NCI-H2196 treated with DMSO at 0.1 percent for 48 hours (cell line): ENCODE data around the gene CACNA2D2.

Source experiments
- DNase-seq: peaks from one replicate; lab custom pipeline; 2025; ENCODE audit not compliant: unreplicated experiment; lab: John Stamatoyannopoulos, UW

The CACNA2D2 gene

DNA sequence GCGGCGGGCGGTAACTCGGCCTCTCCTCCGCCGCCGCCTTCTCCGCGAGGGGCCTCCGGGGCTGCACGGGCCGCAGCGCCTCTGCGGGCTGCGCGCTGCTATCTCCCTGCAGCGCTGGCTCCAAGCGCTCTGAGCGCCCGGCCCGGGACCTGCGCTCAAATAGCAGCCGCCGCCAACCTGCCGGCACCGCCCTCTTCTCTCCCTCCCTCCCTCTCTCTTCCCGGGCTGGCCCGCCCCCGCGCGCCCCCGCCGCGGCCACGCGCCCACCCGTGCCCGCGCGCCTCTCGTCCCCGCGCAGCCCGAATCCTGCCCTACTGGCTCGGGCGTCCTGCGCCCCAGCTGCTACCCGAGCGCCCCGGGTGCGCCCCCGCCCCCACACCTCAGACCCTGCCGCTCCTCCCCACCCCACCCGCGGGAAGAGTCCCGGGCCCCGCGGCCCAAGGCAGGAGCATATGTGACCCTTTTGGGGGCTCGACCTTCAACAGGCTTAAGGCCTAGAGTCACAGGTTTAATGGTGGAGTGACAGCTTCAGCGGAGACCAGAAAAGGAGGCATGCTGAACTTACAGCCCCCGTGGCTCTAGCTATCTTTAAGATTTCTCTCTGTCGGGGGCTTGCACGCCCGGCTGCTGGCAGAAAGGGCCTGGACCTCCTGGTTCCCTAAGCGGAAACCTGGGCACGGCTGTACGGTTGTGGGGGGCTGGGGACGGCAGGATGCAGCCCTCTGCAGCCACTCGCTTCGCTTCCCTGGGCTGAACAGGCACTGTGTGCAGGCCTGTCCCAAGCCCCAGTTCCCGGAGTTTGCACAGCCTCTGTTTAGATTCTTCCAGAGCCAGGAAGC lies at the start of gene CACNA2D2:
Gene CACNA2D2, minus strand, starts transcription at position 131 of the 839 bp plus-strand sequence. CDS start 211 bp downstream, outside the sequence.
- peak; percentile 23 for DNase-seq

DNA sequence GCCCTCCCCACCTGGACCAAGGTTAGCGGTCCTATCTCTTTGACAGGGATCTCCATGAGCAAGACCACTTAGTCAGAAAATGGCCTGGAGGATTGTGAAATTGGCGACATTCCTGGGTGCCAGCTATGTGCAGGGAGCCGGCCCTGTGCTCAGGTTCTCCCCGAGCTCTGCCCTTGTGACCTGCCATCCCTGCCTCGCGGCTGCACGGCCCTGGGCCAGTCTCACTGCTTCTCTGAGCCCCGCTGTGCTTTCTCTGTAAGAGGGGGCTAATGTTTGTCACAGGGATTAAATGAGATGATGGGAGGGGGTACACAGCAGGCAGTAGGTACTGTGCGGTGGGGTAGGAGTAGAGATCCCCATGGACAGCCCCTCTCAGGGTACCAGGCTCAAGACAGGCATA lies 49.2 kb upstream of the CACNA2D2 start:
- DNase-seq, result no peak

DNA sequence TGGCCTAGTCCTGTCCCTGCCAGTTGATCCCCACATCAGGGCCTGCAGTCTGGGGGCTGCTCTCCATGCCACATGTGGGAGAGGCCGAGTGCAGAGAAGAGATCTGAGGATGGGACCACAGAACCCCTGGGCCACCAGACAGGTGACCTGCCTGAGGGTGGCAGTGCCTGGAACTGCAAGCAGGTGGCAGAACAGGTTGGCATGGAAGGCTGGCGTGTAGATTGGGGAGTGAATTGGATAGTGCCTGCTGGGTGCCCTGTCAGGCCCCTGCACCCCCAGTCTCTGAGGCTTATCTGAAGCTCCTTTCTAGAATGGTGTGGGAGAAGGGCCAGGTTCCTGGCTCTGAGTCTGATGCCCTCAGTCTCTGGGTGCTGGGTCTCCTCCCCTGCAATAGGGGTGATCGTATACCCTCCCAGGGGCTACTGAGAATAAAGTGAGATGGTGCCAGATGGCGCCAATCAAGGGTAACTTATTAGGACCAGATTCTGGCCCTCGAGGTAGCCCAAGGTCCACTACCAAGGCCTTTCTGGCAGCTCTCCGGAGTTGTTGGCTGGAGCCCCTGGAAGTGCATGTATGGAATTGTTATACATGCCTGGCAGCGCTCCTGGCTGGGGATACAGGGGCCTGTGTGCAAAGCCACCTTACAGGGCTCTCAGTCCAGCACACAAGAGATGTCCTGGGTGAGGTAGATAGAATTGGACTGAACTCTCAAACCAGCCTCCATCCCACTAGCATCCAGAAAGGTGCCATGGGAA lies 48.4 kb upstream of the CACNA2D2 start:
- DNase-seq, result no peak

DNA sequence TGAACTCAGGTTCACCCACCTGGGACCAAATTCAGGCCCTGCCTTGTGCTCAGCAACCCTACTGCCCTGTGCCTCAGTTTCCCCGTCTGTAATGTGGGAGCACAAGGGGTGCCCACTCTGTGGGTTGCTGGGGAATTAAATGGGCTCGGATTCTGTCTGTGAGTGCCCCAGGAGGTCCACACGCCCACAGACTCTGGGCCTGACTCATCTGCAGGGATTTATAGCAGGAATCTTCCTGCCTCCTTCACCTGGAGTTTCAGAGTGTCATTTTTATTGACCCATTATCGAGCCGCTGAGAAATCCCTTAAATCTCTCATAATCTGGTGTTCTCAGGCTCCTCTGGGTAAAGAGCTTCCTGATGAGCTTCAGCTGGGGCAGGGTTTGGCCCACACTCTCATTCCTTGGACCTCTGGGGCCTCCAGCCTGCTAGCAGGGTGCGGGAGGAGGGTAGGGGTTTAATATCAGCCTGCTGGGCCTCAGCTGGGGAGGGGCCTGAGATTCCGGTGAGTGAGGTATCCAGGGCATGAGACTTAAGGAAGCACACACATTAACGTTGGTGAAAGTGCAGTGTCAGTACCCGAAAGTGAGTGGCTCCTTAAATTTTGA lies 47.7 kb upstream of the CACNA2D2 start:
- DNase-seq, result no peak

DNA sequence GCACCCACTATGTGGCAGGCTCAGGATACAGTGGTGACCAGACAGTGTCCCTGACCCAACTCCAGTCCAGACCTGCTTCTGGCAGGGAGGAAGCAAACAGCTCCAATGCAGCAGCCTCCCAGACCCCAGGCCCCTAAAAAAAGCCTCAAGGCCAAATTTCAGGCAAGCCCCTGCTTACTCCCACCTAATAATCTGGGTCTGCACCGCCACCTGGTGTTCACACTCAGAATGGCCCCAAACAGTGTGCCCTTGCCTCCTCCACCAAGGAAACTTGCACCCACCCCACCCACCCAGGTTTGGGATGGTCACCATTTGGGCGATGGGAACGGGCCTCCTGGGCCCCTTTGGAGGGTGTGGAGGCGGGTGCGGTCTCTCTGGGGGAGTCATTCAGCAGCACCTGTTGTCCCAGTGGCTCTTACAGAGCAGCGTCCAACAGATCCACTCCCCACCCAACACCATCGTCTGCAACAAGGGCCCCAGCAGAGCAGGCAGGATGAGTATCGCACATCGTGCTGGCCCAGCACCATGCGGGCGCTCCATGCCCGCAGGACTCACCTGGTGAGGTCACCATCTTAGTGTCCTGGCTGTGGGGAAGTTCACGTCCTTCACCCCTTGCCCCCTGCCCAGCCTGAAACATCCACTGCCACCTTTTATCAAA lies 46.8 kb upstream of the CACNA2D2 start:
- DNase-seq, result no peak

DNA sequence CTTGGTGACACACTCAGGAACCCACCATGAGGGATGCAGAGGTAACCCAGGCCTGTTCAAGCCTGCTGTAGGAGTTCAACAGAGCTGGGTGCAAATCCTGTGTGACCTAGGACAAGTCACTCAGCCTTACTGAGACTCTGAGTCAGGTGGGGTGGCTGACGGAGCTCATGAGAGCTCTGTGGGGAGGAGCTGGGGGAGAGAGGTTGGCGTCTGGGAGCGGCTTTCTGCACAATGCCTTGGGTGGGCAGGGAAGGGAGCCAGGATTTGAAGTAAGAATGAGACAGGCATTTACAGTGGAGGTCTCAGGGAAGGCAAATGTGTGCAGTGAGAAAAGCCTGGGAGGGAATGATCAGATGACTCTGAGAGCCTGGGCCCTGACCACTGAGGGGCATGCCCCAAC lies 45.8 kb upstream of the CACNA2D2 start:
- no peak for DNase-seq

DNA sequence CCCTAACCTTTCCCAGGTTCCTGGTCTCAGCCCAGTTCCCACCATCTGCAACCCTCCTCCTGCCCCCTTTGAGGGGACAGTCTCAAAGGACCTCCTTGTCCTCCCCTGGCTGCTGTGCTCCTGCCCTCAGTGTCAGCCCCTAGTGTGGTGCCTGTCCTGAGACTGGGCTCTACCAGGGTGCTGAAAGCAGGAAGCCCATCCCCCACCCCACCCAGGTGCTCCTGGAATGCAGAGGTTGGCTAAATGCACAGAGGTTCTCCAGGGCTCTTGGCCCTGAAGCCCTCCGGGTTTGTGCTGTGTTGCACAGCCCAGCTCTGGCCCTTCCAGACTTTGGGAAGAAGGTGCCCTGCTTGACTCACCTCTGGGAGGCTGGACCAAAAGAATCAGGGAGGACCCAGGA lies 42.3 kb upstream of the CACNA2D2 start:
- DNase-seq, result no peak

DNA sequence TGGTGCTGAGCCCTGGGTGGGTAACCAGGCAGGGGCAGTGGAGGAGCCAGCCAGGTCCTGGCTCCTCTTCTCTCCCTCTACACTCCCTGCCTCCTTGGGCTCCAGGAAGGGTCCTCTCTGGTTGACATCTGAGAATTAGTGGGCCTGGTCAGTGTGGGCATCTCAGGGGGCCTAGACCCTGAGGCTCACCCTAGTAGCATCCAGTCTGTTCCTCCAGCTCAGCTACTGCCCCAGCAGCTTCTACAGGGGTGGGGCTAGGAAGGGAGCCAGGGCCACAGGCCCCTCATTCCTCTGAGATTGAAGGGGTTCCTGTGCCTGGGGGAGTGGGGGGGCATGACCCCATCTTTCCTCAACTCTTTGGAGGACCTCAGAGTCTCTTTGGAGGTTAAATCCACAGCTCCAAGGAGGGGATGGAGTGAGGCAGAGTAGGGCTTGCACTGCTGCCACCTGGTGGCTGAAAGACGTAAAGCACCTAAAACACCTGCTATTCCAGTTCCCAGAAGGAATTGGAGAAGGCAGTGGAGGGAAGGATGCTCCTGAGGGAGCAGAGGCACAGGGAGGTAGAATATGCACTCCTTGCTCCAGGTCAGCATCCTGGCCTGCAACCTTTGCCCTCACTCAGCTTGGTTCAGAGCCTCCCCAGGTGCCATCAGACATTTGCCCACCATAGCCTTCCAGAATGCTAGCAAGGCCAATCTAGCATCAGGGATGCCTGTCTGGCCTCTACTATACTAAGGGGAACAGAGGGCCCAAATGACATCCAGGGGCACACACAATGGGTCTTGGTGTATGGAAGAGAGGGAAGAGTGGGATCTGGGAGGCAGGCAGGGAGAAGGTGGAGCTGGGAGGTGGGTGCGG lies 39.0 kb upstream of the CACNA2D2 start:
- no peak for DNase-seq

DNA sequence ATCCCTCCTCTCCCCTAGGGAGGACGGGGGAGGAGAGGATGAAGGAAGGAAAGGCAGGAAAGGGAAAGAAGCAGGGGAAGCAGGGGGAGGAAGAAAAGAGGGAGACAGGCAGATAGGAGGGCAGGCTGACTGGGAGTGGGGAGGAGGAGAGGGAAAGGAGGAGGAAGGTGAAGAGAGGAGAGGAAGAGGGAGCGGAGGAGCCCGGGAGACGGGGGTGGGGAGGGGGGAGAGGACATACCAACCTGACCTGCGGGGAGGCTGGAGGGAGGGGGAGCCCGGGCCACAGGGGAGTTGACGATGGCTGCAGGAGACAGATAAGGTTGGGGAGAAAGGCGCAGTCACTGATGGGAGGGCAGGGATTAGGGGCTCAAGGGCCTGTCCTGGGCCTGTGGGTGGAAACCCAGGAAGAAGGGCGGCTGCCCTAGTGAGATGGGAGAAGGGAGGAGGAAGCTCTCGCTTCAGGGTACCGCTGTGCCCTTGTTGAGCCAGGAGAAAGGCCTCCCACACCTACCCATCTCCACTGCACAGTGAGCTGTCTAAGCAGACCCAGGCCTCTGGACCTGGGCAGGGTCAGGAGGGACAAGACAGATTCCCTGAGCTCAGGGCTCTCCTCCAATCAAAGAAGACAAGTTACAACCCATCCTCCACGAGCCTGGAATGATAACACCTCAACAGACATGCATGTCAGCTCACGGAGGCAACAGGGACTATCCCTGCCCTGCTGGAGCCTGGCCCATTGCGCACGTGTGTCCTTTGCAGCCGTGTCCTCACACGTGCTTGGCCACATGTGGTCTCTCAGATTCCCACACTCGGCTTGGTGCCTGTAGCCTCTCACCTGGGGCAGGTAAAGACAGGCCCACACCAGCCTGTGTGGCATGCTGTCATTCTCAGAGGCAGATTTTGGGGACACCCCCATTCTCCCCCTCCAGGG lies 36.2 kb upstream of the CACNA2D2 start:
- no peak for DNase-seq

DNA sequence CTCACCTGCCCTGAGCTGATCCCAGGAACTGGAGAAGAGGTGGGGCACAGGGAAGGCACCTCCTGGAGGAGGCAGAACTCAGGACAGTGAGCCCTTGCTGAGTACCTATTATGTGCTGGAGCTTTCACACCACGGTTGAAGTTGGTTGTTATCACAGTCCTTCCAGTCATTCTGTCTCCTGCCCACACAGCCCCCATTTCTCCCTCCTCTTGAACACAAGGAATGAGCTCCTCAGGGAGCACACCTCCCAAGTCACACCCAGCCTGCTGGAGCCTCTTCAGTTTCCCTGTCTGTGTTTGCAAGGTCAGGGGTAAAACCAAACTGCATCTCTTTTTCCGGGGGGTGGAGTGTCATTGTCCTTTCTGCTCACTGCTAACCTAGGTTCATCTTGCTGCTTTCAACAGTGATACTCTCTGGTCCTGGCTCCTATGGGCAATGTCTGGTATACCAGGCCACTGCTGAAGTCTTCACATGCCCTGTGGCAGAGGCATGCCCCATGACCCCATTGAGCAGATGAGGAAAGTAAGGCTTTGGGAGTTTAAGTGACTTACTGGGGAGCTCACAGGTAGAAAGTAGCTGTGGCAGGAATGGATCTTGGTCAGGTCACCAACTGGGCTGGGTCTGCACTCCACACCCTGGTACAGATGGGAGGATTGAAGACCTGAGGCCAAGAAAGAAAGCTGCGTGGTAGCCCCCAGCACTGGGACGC lies 34.1 kb upstream of the CACNA2D2 start:
- DNase-seq, result no peak

DNA sequence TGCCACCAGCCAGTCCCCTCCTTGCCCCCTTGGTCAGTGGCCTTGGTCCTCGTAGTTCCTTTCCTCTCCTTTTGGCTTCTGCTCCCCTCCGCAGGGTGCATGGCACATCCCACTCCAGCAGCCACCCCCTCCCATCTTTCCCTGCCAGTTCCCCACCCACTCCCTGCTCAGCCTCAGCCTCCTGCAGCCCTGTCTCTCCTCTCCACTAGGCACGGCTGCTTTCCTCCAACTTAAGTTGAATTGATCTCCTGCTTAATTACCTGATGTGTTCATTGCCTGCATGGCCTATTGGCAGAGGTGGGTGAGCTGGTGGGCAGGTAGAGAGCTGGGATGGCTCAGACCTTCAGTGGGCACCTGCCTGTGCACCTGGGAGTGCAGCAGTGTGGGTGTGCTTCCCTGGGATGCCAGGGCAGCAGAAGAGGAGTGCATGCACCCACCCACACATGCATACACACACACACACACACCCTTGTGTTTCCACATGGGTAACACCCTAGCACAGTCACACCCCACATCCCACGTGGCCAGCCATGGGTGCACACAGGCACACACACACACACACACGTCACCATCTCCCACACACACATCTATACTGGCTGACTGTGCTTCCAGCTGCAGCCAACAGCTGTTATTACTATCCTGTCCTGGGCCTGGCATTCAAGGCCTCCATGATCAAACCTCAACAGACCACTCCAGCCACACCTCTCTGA lies 33.2 kb upstream of the CACNA2D2 start:
- DNase-seq, result no peak

DNA sequence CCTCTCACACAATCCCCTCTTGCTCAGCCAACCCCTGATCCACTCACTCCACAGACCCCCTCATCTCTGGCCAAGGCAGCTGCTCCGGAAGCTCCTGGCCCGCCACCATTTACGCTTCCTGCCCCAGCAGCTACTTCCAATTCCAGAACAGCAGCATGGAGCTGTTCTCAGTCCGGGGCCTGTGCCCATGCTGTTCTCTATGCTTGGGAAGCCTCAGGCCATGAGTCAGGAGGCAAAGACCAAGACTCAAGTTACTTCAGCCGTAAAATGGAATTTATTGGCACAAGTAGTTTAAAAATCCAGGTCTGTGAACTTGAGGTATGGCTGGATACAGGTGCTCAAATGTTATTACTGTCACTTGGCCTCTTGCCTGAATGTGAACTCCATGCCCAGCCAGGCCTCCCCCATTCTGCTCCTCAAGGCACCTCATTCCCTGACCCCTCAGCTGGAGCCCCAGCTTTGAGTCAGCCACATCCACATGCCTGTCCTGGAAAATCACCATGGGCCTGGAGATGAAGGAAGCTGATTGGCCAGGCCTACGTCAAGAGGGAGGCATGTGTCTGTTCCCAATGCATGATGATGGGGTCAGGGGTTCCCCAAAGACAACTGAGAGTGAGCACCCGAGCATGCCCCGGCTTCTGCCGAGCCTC lies 31.4 kb upstream of the CACNA2D2 start:
- DNase-seq, result no peak

DNA sequence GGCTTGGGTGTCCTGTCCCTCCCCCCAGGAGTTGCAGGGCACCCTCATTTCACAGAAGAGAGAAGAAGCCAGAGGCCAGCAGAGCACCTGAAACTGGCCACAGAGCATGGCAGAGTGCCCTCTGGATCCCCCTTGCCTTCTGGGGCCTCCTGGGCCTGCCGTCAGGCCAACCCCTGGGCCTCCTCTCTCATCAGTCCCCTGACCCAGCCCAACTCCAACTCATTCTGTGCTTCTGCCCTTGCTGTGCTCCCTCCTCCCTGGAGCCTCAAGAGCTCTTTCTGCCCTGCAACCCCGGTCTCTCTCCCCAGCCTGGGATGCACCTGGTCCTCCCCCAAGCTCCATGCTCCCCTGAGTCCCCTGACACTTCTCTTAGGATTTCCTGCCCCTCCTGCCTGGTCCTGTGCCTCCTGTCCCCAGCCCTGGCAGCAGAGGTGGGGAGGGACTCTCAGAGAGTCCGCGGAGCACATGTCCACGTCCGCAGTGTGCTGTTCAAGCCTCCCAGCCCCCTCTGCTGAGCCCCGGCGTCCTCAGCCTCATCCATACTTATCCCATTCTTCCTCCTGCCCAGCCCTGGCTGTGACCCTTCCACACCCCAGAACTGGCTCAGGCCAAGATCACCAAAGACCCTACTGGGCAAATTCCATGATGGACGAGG lies 30.5 kb upstream of the CACNA2D2 start:
- DNase-seq, result no peak

DNA sequence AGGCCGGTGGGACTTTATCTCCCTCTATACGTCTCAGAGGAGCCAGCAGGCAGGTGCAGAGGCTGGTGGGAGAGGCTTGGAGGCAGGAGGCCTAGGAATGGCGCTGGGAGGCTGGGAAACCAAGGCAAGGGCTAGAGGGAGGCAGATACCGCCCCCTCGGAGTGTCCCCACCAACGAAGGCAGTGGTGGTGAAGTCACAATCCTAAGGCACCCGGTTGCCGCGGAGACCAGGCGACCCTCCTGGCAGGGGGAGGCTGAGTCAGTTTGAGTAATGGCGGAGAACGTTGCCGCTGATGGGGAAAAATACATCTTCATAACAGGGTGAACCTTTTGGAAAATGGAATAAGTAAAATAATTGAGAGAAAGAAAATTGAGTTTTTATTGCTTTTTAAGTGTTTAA lies 29.9 kb upstream of the CACNA2D2 start:
- no peak for DNase-seq

DNA sequence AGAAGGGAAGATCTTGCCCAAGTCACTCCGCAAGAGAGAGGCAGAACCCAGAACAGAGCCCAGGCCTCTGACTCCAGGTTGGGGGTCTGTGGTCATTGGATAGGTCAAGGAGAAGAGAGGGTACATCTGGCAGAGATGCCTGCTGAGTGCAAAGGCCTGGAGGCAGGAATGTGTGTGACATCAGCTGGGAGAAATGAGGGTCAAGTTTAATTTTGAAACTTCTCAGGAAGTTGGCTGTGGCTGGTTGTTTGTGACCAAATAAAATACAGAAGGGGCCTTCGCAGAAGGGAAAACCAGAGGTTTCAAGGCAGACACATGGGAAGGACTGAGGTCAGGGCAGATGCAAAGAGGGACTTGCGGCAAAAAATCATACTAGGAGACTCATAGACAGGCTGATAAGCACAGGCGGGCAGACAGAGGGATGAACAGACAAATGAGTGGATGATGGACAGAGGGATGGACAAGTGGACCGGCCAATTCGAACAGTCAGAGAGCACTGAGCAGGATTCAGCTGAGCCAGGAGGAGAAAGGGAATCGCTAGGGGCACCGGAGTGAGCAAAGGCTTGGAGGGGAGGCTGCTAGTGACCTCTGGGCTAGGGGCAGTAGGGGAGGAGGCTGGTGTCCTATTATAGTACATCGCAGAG lies 28.8 kb upstream of the CACNA2D2 start:
- no peak for DNase-seq

DNA sequence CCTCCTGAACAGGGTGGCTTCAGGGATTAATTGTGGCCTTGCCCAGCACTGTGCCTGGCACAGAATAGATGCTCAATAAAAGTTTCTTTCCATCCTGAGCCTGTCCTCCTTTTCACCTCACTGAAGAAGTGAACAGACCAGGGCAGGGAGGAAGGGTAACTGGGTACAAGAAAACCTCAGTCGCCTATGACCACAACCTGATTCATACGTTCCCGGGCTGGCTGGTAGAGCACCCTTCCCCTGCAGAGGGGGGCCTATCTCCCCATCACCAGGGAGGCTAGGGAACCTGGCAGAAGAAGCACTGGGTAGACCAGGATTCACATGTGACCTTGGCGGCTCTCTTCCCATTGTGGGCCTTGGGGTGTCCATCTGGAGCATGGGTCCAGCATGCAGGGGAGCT lies 27.8 kb upstream of the CACNA2D2 start:
- DNase-seq, result no peak
